K562 (cell line): Measurements from ENCODE around the gene SPATA19. TPM values are rescaled to one million over a fixed set of nuclear protein-coding genes. Genes with fewer than 3 reads are reported as not detected.

Source experiments
- ATAC-seq: fragments of 200-7000 bp; cut with Tn5 transposase; 3 replicates; pipeline ENCODE4 v1.9.1; 2020; ENCODE audit warnings: moderate library complexity
- BruUV-seq: library from RNA; stranded (reverse); fragments of 400-500 nt; replicated peaks from 2 replicates; lab custom pipeline; 2021; lab: Mats Ljungman, UMichigan
- CTCF ChIA-PET: fragments of 300-600 bp; formaldehyde crosslinking; extraction: SDS; loops from one replicate; lab custom pipeline; 2021; ENCODE audit warnings: low intra/inter-chr PET ratio; lab: Yijun Ruan, JAX
- POLR2A ChIA-PET: fragments of 300-600, 350-650 bp; sonication (Branson Sonifier 250); formaldehyde crosslinking; extraction: SDS; loops from one replicate; lab custom pipeline; 2021; ENCODE audit warnings: antibody characterized with exemption, inconsistent platforms; lab: Yijun Ruan, JAX
- DNase-seq, 4 experiments: peaks; one replicate each; pipeline versions ENCODE4 v3.0.0 to v3.0.0-alpha.2; 2011 to 2018; ENCODE audit warnings: low spot score in 3 of 4, mixed read lengths in 3 of 4; ENCODE audit errors: extremely low read depth in 1 of 4
- FAIRE-seq: peaks from 2 replicates; lab custom pipeline; 2011; peaks lifted over from hg19 to GRCh38; lab: Jason Lieb, UNC
- H2AFZ ChIP-seq: 2 replicates; pipeline ENCODE4 v1.6.0; 2011; ENCODE audit warnings: low read depth, low read length, control low read depth, inconsistent platforms
- H3K27ac ChIP-seq: fragments of 200-600 bp; 3 replicates; pipeline ENCODE4 v1.8.0; 2011; ENCODE audit warnings: low read depth, mild to moderate bottlenecking, control low read depth, inconsistent platforms, low read length, moderate library complexity, mixed read lengths; ENCODE audit errors: extremely low read depth
- H3K27me3 ChIP-seq, 2 experiments: fragments of 300-600 bp in 1 of 2; 2 replicates in 1 of 2; 3 replicates in 1 of 2; pipeline versions ENCODE4 v1.6.0 to v1.8.0; 2011; ENCODE audit warnings: inconsistent platforms in 2 of 2, low read length in 2 of 2, mild to moderate bottlenecking in 1 of 2, mixed read lengths in 1 of 2, moderate library complexity in 1 of 2; ENCODE audit not compliant: control insufficient read depth in 2 of 2, insufficient read depth in 2 of 2
- H3K36me3 ChIP-seq: fragments of 300-600 bp; 3 replicates; pipeline ENCODE4 v1.8.0; 2011; ENCODE audit warnings: mild to moderate bottlenecking, low read length, inconsistent platforms; ENCODE audit not compliant: control insufficient read depth, insufficient read depth
- H3K4me1 ChIP-seq, 2 experiments: fragments of 200-600 bp in 1 of 2; replicated peaks in 1 of 2; 2 replicates in 1 of 2; 3 replicates in 1 of 2; pipeline versions ENCODE4 v1.5.1 to v1.8.0; 2011; ENCODE audit warnings: inconsistent platforms in 2 of 2, low read length in 2 of 2, mild to moderate bottlenecking in 1 of 2, mixed read lengths in 1 of 2, moderate library complexity in 1 of 2; ENCODE audit not compliant: control insufficient read depth in 2 of 2, insufficient read depth in 2 of 2
- H3K4me2 ChIP-seq: 2 replicates; pipeline ENCODE4 v1.6.1; 2011; ENCODE audit warnings: low read length, control low read depth, inconsistent platforms, mixed read lengths; ENCODE audit not compliant: insufficient read depth
- H3K4me3 ChIP-seq: fragments of 200-600 bp; sonication (generic), shearing (Covaris generic); 2 replicates; pipeline ENCODE4 v1.5.1; 2016; ENCODE audit warnings: control low read depth, inconsistent platforms
- H3K79me2 ChIP-seq: fragments of 200-600 bp; 3 replicates; pipeline ENCODE4 v1.8.0; 2011; ENCODE audit warnings: low read length, inconsistent platforms; ENCODE audit not compliant: control insufficient read depth, insufficient read depth
- H3K9ac ChIP-seq, 2 experiments: 2 replicates each; pipeline versions ENCODE4 v1.6.0 to v1.6.1; 2011; ENCODE audit warnings: low read depth in 2 of 2, low read length in 2 of 2, control low read depth in 1 of 2, inconsistent platforms in 1 of 2, mild to moderate bottlenecking in 1 of 2, mixed read lengths in 1 of 2; ENCODE audit not compliant: insufficient read depth in 1 of 2
- H3K9me1 ChIP-seq: one replicate; pipeline ENCODE4 v1.6.0; 2011; ENCODE audit warnings: inconsistent platforms, mild to moderate bottlenecking, low read length, moderate library complexity; ENCODE audit not compliant: control insufficient read depth, insufficient read depth
- H3K9me3 ChIP-seq: replicated peaks from 2 replicates; pipeline ENCODE4 v1.5.1; 2011; ENCODE audit warnings: low read depth, low read length, inconsistent platforms; ENCODE audit not compliant: control insufficient read depth, insufficient read depth
- H4K20me1 ChIP-seq: replicated peaks from 2 replicates; pipeline ENCODE4 v1.6.1; 2011; ENCODE audit warnings: low read length, inconsistent platforms, mixed read lengths; ENCODE audit not compliant: control insufficient read depth, insufficient read depth
- FOXA3 ChIP-seq, 2 experiments: fragments of 450-650 bp in 1 of 2; sonication (generic) in 1 of 2; formaldehyde crosslinking; IDR thresholded peaks in 1 of 2; conservative IDR thresholded peaks in 1 of 2; 2 replicates each; pipeline versions ENCODE4 v1.4.0 to v1.8.0; 2020 to 2022; ENCODE audit warnings: mild to moderate bottlenecking in 2 of 2, missing genetic modification reagents in 1 of 2
- MAZ ChIP-seq, 2 experiments: fragments of 450-650 bp in 1 of 2; sonication (generic) in 1 of 2; formaldehyde crosslinking; IDR thresholded peaks in 1 of 2; conservative IDR thresholded peaks in 1 of 2; 2 replicates each; pipeline versions ENCODE4 v1.4.0 to v1.5.0; 2020; ENCODE audit warnings: mild to moderate bottlenecking in 1 of 2, missing genetic modification reagents in 1 of 2
- MCM7 ChIP-seq, 2 experiments: fragments of 450-650 bp; IDR thresholded peaks; 2 replicates each; pipeline ENCODE4 v1.6.1; 2016 to 2018
- MYC ChIP-seq, 2 experiments: fragments of 250-450 bp in 1 of 2; sonication (Bioruptor Pico) in 1 of 2; IDR thresholded peaks; 2 replicates each; pipeline versions ENCODE4 v1.5.1 to v1.6.1; 2012 to 2021; ENCODE audit warnings: low read depth in 2 of 2, borderline replicate concordance in 1 of 2, improper control_type of control experiment in 1 of 2, low read length in 1 of 2, mild to moderate bottlenecking in 1 of 2, moderate library complexity in 1 of 2
- RBM34 ChIP-seq: fragments of 200-400 bp; formaldehyde crosslinking; IDR thresholded peaks from 2 replicates; pipeline ENCODE4 v1.6.1; 2018; ENCODE audit warnings: low read length, borderline replicate concordance; ENCODE audit not compliant: insufficient read depth
- SUPT5H ChIP-seq: fragments of 450-650 bp; IDR thresholded peaks from 2 replicates; pipeline ENCODE4 v1.6.1; 2016
- TBP ChIP-seq: optimal IDR thresholded peaks from 2 replicates; pipeline ENCODE3; 2011; ENCODE audit warnings: low read depth, low read length, improper control_type of control experiment
- TCF7L2 ChIP-seq: fragments of 150-350 bp; IDR thresholded peaks from 2 replicates; pipeline ENCODE4 v1.6.1; 2016; ENCODE audit warnings: low read depth, mild to moderate bottlenecking, low read length, moderate library complexity
- ZFX ChIP-seq: sonication (generic); formaldehyde crosslinking; IDR thresholded peaks from 2 replicates; pipeline ENCODE4 v1.8.0; 2022; ENCODE audit warnings: mild to moderate bottlenecking, missing genetic modification reagents, moderate library complexity
- ZNF124 ChIP-seq: sonication (generic); formaldehyde crosslinking; IDR thresholded peaks from 2 replicates; pipeline ENCODE4 v1.8.1; 2022; ENCODE audit warnings: missing genetic modification reagents
- ZNF134 ChIP-seq: fragments of 250-450 bp; sonication (Bioruptor Pico); conservative IDR thresholded peaks from 2 replicates; pipeline ENCODE4 v1.4.0; 2020
- ZNF408 ChIP-seq: fragments of 250-450 bp; sonication (Bioruptor Pico); IDR thresholded peaks from 2 replicates; pipeline ENCODE4 v1.4.0; 2020; ENCODE audit warnings: low read depth, mild to moderate bottlenecking, moderate library complexity
- ZNF766 ChIP-seq: fragments of 200-800 bp; sonication (Bioruptor generic); conservative IDR thresholded peaks from 2 replicates; pipeline ENCODE4 v1.6.1; 2016; ENCODE audit warnings: missing genetic modification characterization, missing compliant biosample characterization
- WGBS: fragments of 100-300 bp; shearing (Covaris generic); methylation state at CpG from one replicate; pipeline ENCODE4 v1.1.6; 2016; ENCODE audit warnings: low coverage, mixed read lengths; ENCODE audit not compliant: insufficient coverage; ENCODE audit errors: missing lambda C conversion rate; 5-methylcytosine and 5-hydroxymethylcytosine counted together
- in situ Hi-C: fragments of 300-500 bp; cut with MboI; formaldehyde crosslinking; loops from 4 replicates; pipeline ENCODE4 v1.15.0; 2018; ENCODE audit warnings: inconsistent platforms, mixed read lengths
- intact Hi-C: fragments of 100-400 bp; cut with micrococcal nuclease; formaldehyde crosslinking; loops from 2 replicates; pipeline ENCODE4 v1.14.2; 2022
- polyA plus RNA-seq, 8 experiments: library from polyadenylated mRNA; depleted of rRNA in 4 of 8; stranded (reverse) in 5 of 8; unstranded in 3 of 8; fragments of >200 nt; fragmentation: Nextera tagmentation in 2 of 8; fragmentation: Illumina TruSeq in 1 of 8; extraction: Ambion mirVana in 2 of 8; extraction: Trizol in 1 of 8; gene quantifications; 2 replicates each; pipeline versions ENCODE4 v1.2.1 to v1.2.3, GENCODE V29; 2011 to 2014; ENCODE audit warnings: inconsistent platforms in 1 of 8, missing spikeins in 1 of 8
- total RNA-seq, 7 experiments: library from RNA; depleted of rRNA in 6 of 7; stranded (reverse); fragments of >200 nt in 6 of 7; fragmentation: Illumina TruSeq in 2 of 7; extraction: Trizol in 2 of 7; gene quantifications; 2 replicates each; pipeline versions ENCODE4 v1.2.1 to v1.2.3, GENCODE V29; 2011 to 2021; ENCODE audit warnings: low replicate concordance in 1 of 7
- TF ChIP-seq, protein P1 (sequence below): sonication (generic); IDR thresholded peaks from 2 replicates; pipeline ENCODE4 v1.6.1; 2016
- TF ChIP-seq, protein P2 (sequence below): fragments of 450-650 bp; conservative IDR thresholded peaks from 2 replicates; pipeline ENCODE4 v1.6.1; 2016; ENCODE audit warnings: missing genetic modification characterization, low read depth, mild to moderate bottlenecking, control low read depth, missing compliant biosample characterization

Gene SPATA19
- total and polyA plus RNA-seq, 9 of the 15 experiments (the other 6 are each of a cell fraction or from before 2014, with no cell fraction given) = not detected

DNA sequence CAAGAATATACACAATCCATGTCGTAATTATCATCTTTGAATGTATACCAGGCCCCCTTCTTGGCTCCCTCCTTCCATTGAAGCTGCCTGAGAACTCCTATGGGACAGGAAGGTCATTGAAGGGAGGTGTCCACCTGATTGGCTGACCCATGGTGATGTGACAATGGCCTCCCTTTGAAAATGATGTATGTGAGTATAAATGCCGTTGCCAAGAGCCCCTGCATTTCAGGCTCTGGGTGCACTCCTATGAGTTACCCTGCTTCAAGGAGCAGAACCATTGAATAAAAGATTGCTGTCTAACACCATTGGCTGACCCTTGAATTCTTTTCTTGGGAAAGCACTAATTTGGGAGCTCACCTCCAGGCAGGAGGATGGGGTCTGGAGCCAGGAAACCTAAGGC, at the start of gene SPATA19 (continued):
- TF ChIP-seq, protein P1, sequence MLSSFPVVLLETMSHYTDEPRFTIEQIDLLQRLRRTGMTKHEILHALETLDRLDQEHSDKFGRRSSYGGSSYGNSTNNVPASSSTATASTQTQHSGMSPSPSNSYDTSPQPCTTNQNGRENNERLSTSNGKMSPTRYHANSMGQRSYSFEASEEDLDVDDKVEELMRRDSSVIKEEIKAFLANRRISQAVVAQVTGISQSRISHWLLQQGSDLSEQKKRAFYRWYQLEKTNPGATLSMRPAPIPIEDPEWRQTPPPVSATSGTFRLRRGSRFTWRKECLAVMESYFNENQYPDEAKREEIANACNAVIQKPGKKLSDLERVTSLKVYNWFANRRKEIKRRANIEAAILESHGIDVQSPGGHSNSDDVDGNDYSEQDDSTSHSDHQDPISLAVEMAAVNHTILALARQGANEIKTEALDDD = no peak
- TF ChIP-seq ZNF408 (CRISPR knock-in tag) (no peak), FOXA3 (CRISPR knock-in tag; conservative IDR thresholded peaks at IDR 0.05 in 1 of 2, IDR thresholded peaks at IDR 0.05 in 1 of 2) (no peak), ZNF766 (no peak), SUPT5H (no peak), TCF7L2 (no peak), MAZ (CRISPR knock-in tag; conservative IDR thresholded peaks at IDR 0.05 in 1 of 2, IDR thresholded peaks at IDR 0.05 in 1 of 2) (no peak)

DNA sequence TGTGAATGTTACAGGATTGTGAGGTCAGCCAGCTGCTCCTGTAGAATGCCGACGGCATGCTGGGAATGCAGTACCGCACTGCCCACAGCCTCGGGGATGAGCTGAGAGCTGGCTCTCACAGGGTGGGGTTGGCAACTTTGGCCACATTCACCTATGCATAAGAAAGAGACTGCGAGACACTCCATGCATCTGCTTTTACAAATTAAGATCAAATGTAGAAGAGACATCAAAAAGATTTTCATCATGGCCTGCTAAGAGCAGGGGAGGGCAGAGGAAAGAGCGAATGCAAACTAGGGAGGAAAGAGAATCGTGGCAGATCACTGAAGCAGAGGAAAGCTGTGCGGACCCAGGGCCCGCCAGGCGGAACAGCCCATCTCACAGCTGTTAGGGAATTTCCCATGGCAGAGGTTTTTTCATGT, 49.8 kb upstream of the SPATA19 start:
- ATAC-seq = no peak
- BruUV-seq = no TSS peak
- Histone ChIP-seq H3K9me1 (no peaks in the 10 kb centered on the region), H3K79me2 (no peaks in the 10 kb centered on the region), H3K4me3 (no peak overlapping the region), H4K20me1 (no peaks in the 10 kb centered on the region), H3K9ac (no peak overlapping the region), H3K4me1 (no peaks in the 10 kb centered on the region), H3K27ac (no peak overlapping the region), H3K9me3 (no peaks in the 10 kb centered on the region), H3K36me3 (no peaks in the 10 kb centered on the region), H2AFZ (no peak overlapping the region), H3K27me3 (peaks cover 0 to 7% of the 10 kb centered on the region in 2 experiments; a peak in 2 of 5 replicates), H3K4me2 (no peak overlapping the region)
- ChIA-PET POLR2A (no interaction called here), CTCF (no interaction called here)
- no peak for FAIRE-seq
- no peak for TF ChIP-seq MCM7 (IDR thresholded peaks at IDR 0.05)
- no peak for TF ChIP-seq MYC (IDR thresholded peaks at IDR 0.05; ENCODE audit: low read depth, low read length)
- TF ChIP-seq MYC (CRISPR knock-in tag; IDR thresholded peaks at IDR 0.05; ENCODE audit: borderline replicate concordance, low read depth) = no peak
- no peak for TF ChIP-seq TBP
- TF ChIP-seq ZNF124 = no peak
- TF ChIP-seq, protein P2, sequence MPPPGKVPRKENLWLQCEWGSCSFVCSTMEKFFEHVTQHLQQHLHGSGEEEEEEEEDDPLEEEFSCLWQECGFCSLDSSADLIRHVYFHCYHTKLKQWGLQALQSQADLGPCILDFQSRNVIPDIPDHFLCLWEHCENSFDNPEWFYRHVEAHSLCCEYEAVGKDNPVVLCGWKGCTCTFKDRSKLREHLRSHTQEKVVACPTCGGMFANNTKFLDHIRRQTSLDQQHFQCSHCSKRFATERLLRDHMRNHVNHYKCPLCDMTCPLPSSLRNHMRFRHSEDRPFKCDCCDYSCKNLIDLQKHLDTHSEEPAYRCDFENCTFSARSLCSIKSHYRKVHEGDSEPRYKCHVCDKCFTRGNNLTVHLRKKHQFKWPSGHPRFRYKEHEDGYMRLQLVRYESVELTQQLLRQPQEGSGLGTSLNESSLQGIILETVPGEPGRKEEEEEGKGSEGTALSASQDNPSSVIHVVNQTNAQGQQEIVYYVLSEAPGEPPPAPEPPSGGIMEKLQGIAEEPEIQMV (tag) = no peak
- no peak for TF ChIP-seq ZFX (CRISPR knock-in tag)
- TF ChIP-seq ZNF134 (CRISPR knock-in tag) = no peak
- no peak for TF ChIP-seq RBM34
- DNase-seq = no peak
- 2% methylated on average over 10 of the region's 10 CpGs for WGBS
- intact Hi-C loops = no loop called here
- in situ Hi-C loops = no loop called here
